ENCODE results near the gene KIF19. TPM values are rescaled to one million over a fixed set of nuclear protein-coding genes. Genes with fewer than 3 reads are reported as not detected.
A peak's percentile ranks its signal among the peaks of the same experiment; 100 is the strongest.

Gene KIF19
- total RNA-seq, 2 experiments from 2014 or later = 3.5 to 3.8 TPM

DNA sequence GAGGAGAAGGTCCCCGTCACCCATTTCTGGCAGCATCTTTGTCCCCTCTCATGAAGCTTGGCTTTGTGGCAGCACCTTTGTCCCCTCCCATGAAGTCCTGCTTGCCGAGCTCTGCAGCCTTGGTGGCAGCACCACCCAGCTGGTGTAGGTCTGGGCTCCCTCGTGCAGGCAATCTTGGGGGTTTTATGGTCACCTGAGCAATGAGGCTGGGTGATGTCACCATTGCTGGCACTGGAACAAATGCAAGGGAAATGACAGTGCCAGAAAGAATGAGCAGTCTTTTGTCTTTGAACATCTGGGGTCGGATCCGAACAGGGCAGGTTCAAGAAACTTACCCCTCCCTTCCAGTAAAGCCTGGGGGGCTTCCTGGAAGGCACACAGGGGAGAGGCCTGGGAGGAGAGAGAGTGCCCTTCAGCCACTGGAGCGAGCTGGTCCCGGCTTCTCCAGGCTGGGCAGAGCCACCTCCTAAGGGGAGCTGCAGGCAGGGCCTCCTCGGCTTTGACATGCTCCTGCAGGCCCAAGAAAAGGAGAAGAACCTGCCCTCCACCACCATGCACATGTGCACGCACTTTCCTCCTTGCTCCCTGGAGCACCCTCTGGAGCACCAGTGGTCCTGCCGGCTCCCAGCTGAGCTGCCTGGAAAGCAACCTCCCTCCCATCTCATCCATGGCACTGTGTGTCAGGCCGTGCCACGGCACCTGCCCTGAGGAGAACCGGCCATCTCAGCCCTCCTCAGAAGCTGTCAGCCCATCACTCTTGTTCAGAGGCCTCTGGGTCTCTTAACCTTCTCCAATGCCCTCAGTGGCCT lies 19.6 kb downstream of the KIF19 start:
- Mint-ChIP-seq H3K9me3 (no peaks in the 10 kb centered on the region), H3K27me3 (peaks cover 14% of the 10 kb centered on the region), H3K4me1 (no peaks in the 10 kb centered on the region), H3K27ac (no peak overlapping the region), H3K36me3 (ENCODE audit: low read depth) (no peaks in the 10 kb centered on the region), H3K4me3 (no peak overlapping the region)
- CTCF ChIA-PET = interaction anchor here (0.7 kb wide), 1 partner anchor 15 kb away, joined by 3 read pairs; no protein-coding TSS in a partner anchor
- POLR2A ChIA-PET = no interaction called here
- no peak for DNase-seq

DNA sequence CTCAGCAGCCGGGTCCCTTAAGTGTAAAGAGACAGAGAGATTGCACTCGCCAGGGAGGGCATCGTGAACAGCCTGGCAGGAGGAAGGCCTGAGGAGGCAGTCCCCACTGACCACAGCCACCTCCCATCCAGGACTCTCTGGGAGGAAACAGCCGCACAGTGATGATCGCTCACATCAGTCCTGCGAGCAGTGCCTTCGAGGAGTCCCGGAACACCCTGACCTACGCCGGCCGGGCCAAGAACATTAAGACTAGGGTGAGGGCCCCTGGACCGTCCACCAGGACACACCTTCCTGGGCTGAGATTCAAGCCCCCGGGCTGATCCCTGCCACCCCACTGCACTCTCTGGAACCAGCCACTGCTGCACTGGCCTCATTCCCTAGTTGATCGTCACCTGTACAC lies 21.6 kb downstream of the KIF19 start:
- Mint-ChIP-seq H3K27me3 (peaks cover 26% of the 10 kb centered on the region), H3K9me3 (no peaks in the 10 kb centered on the region), H3K27ac (no peak overlapping the region), H3K36me3 (ENCODE audit: low read depth) (no peaks in the 10 kb centered on the region), H3K4me1 (no peaks in the 10 kb centered on the region), H3K4me3 (no peak overlapping the region)
- no peak for DNase-seq
- CTCF ChIA-PET = interaction anchor here (0.7 to 1.2 kb wide), 3 partner anchors 18 to 42 kb away, joined by 3 read pairs; no protein-coding TSS in a partner anchor
- POLR2A ChIA-PET = no interaction called here

- Mint-ChIP-seq H3K4me3 (no peak overlapping the region), H3K27me3 (peaks cover 39% of the 10 kb centered on the region)
- CTCF ChIA-PET = interaction anchor here (8.9 kb wide), 1 partner anchor 44 kb away, joined by 75 read pairs; no protein-coding TSS in a partner anchor
These were observed 23.1 kb downstream of the KIF19 start for GRCh38 chr17:74349120-74349519.

DNA sequence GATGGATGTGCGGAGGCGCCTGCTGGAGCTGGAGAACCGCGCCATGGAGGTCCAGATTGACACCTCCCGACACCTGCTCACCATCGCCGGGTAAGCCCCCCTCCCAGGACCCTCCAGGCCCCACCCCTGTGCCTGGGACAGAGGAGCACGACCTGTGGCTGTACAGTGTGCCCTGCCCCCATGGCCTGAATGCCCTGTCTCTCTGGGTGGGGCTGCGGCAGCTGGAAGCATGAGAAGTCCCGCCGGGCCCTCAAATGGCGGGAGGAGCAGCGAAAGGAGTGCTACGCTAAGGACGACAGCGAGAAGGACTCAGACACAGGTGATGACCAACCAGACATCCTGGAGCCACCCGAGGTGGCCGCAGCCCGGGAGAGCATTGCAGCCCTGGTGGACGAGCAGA lies 24.5 kb downstream of the KIF19 start:
- H3K9me3 Mint-ChIP-seq = no peaks in the 10 kb centered on the region
- peaks cover 53% of the 10 kb centered on the region for H3K27me3 Mint-ChIP-seq
- DNase-seq = no peak
- no peaks in the 10 kb centered on the region for H3K36me3 Mint-ChIP-seq (ENCODE audit: low read depth)
- no peak overlapping the region for H3K27ac Mint-ChIP-seq
- ChIA-PET CTCF (interaction anchor here (3.3 to 8.9 kb wide), 2 partner anchors 18 to 46 kb away, joined by 20 to 75 read pairs; partner anchors contain the start of gene GPR142), POLR2A (no interaction called here)
- H3K4me1 Mint-ChIP-seq = peaks cover 4% of the 10 kb centered on the region
- H3K4me3 Mint-ChIP-seq = no peak overlapping the region

More at GRCh38 chr17:74349120-74349519, 23.1 kb downstream of the KIF19 start:
- DNase-seq = no peak
- POLR2A ChIA-PET = no interaction called here
- H3K36me3 Mint-ChIP-seq (ENCODE audit: low read depth) = no peaks in the 10 kb centered on the region
- H3K9me3 Mint-ChIP-seq = no peaks in the 10 kb centered on the region
- no peak overlapping the region for H3K27ac Mint-ChIP-seq
- peaks cover 3% of the 10 kb centered on the region for H3K4me1 Mint-ChIP-seq

GRCh38 chr17:74351552-74352210 lies 25.7 kb downstream of the KIF19 start:
- CTCF ChIA-PET = interaction anchor here (0.9 to 8.9 kb wide), 10 partner anchors 11 to 140 kb away, joined by 3 to 75 read pairs (median 6); partner anchors contain the start of genes GPR142 and TTYH2
- Mint-ChIP-seq H3K36me3 (ENCODE audit: low read depth) (no peaks in the 10 kb centered on the region), H3K4me1 (peaks cover 4% of the 10 kb centered on the region), H3K9me3 (no peaks in the 10 kb centered on the region), H3K27me3 (peaks cover 61% of the 10 kb centered on the region), H3K4me3 (no peak overlapping the region), H3K27ac (no peak overlapping the region)
- DNase-seq = no peak
- POLR2A ChIA-PET = interaction anchor here (0.9 to 1.4 kb wide), 2 partner anchors 23 to 140 kb away, joined by 3 read pairs; no protein-coding TSS in a partner anchor

- H3K4me1 Mint-ChIP-seq = peaks cover 7% of the 10 kb centered on the region
- no peak overlapping the region for H3K4me3 Mint-ChIP-seq
- CTCF ChIA-PET = interaction anchor here (0.5 to 8.9 kb wide), 13 partner anchors 9 to 151 kb away, joined by 3 to 75 read pairs (median 6); partner anchors contain the start of genes CD300A, GPR142 and TTYH2
- H3K27me3 Mint-ChIP-seq = peaks cover 67% of the 10 kb centered on the region
- no peaks in the 10 kb centered on the region for H3K9me3 Mint-ChIP-seq
- H3K36me3 Mint-ChIP-seq (ENCODE audit: low read depth) = no peaks in the 10 kb centered on the region
- H3K27ac Mint-ChIP-seq = no peak overlapping the region
- no peak for DNase-seq
- POLR2A ChIA-PET = no interaction called here
These were observed 27.5 kb downstream of the KIF19 start for GRCh38 chr17:74353446-74354060.

GRCh38 chr17:74354123-74354522 lies 28.1 kb downstream of the KIF19 start:
- H3K27ac Mint-ChIP-seq = no peak overlapping the region
- H3K4me3 Mint-ChIP-seq = no peak overlapping the region
- POLR2A ChIA-PET = no interaction called here
- H3K36me3 Mint-ChIP-seq (ENCODE audit: low read depth) = no peaks in the 10 kb centered on the region
- no peaks in the 10 kb centered on the region for H3K9me3 Mint-ChIP-seq
- peak; percentile 76 for DNase-seq
- H3K27me3 Mint-ChIP-seq = peaks cover 67% of the 10 kb centered on the region
- CTCF ChIA-PET = interaction anchor here (1.4 to 8.9 kb wide), 4 partner anchors 14 to 141 kb away, joined by 3 to 75 read pairs (median 14); partner anchors contain the start of genes GPR142 and TTYH2
- H3K4me1 Mint-ChIP-seq = peaks cover 7% of the 10 kb centered on the region

GRCh38 chr17:74354561-74354960 lies 28.5 kb downstream of the KIF19 start:
- peaks cover 68% of the 10 kb centered on the region for H3K27me3 Mint-ChIP-seq
- H3K9me3 Mint-ChIP-seq = no peaks in the 10 kb centered on the region
- no peak for DNase-seq
- no peak overlapping the region for H3K27ac Mint-ChIP-seq
- H3K4me1 Mint-ChIP-seq = peaks cover 7% of the 10 kb centered on the region
- no peak overlapping the region for H3K4me3 Mint-ChIP-seq
- ChIA-PET CTCF (interaction anchor here (1.0 to 8.9 kb wide), 2 partner anchors 50 to 54 kb away, joined by 3 to 75 read pairs; no protein-coding TSS in a partner anchor), POLR2A (no interaction called here)
- no peaks in the 10 kb centered on the region for H3K36me3 Mint-ChIP-seq (ENCODE audit: low read depth)

DNA sequence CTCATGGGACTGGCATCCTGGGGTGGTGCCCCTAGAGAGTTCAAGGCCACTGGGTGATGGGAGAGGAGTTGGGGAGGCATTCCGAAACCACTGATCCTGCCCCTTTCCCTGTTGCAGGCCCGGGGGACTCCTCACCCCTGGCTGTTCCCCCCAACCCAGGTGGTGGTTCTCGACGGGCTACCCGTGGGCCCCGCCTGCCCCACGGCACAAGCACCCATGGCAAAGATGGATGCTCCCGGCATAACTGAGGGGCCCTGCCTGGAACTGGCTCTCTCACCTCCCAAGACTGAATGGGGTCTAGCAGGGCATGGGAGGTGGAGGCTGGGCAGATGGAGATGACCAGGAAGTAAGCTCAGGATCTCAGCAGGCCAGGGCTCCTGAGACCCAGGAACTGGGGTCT lies 29.0 kb downstream of the KIF19 start:
- CTCF ChIA-PET = interaction anchor here (1.0 to 8.9 kb wide), 2 partner anchors 50 to 54 kb away, joined by 3 to 75 read pairs; no protein-coding TSS in a partner anchor
- Mint-ChIP-seq H3K4me1 (peaks cover 7% of the 10 kb centered on the region), H3K9me3 (no peaks in the 10 kb centered on the region), H3K36me3 (ENCODE audit: low read depth) (no peaks in the 10 kb centered on the region), H3K27ac (no peak overlapping the region), H3K27me3 (peaks cover 68% of the 10 kb centered on the region), H3K4me3 (no peak overlapping the region)
- DNase-seq = no peak
- POLR2A ChIA-PET = no interaction called here

- POLR2A ChIA-PET = interaction anchor here (1.0 to 1.7 kb wide), 4 partner anchors 9 to 146 kb away, joined by 3 to 4 read pairs (median 3); no protein-coding TSS in a partner anchor
- peaks cover 65% of the 10 kb centered on the region for H3K27me3 Mint-ChIP-seq
- CTCF ChIA-PET = interaction anchor here (1.1 to 8.9 kb wide), 5 partner anchors 11 to 102 kb away, joined by 3 to 75 read pairs (median 8); partner anchors contain the start of gene GPR142
- DNase-seq = peak; percentile 30
- H3K4me1 Mint-ChIP-seq = peaks cover 7% of the 10 kb centered on the region
- no peaks in the 10 kb centered on the region for H3K36me3 Mint-ChIP-seq (ENCODE audit: low read depth)
- no peak overlapping the region for H3K27ac Mint-ChIP-seq
- no peaks in the 10 kb centered on the region for H3K9me3 Mint-ChIP-seq
- no peak overlapping the region for H3K4me3 Mint-ChIP-seq
These were observed 30.8 kb downstream of the KIF19 start for GRCh38 chr17:74356646-74357465.

DNA sequence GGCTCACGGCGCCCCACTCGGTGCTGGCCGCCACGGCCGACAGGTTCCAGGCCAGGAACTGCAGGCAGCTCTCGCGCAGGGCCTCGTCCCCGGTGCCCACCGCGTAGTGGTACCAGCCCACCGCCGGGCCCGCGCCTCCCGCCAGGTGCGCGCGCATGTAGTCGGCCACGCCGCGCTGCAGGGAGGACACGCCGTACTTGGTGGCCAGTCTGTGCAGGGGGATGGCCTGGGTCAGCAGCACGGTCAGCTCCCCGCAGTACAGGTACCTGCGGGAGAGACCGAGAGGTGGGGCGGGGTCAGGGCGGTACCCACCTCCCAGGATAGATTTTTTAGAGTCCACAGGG lies 31.4 kb downstream of the KIF19 start:
- CTCF ChIA-PET = interaction anchor here (1.1 to 8.9 kb wide), 5 partner anchors 10 to 102 kb away, joined by 3 to 75 read pairs (median 8); partner anchors contain the start of gene GPR142
- POLR2A ChIA-PET = interaction anchor here (1.2 to 1.7 kb wide), 2 partner anchors 9 to 59 kb away, joined by 3 to 4 read pairs; no protein-coding TSS in a partner anchor
- Mint-ChIP-seq H3K27ac (no peak overlapping the region), H3K27me3 (peaks cover 62% of the 10 kb centered on the region), H3K9me3 (no peaks in the 10 kb centered on the region), H3K36me3 (ENCODE audit: low read depth) (no peaks in the 10 kb centered on the region), H3K4me3 (no peak overlapping the region), H3K4me1 (peaks cover 7% of the 10 kb centered on the region)
- no peak for DNase-seq

GRCh38 chr17:74358697-74359096 lies 32.7 kb downstream of the KIF19 start:
- Mint-ChIP-seq H3K4me1 (peaks cover 7% of the 10 kb centered on the region), H3K4me3 (no peak overlapping the region), H3K36me3 (ENCODE audit: low read depth) (no peaks in the 10 kb centered on the region), H3K9me3 (no peaks in the 10 kb centered on the region), H3K27ac (no peak overlapping the region), H3K27me3 (peaks cover 50% of the 10 kb centered on the region)
- CTCF ChIA-PET = interaction anchor here (3.1 to 5.5 kb wide), 3 partner anchors 9 to 63 kb away, joined by 8 to 39 read pairs (median 20); partner anchors contain the start of gene GPR142
- POLR2A ChIA-PET = no interaction called here
- no peak for DNase-seq
